ENCODE measurements around the gene CYP2A7. TPM values are rescaled to one million over a fixed set of nuclear protein-coding genes. Genes with fewer than 3 reads are reported as not detected.
"Not testable (repeated sequence)": the region's sequence is repeated elsewhere in the genome, so short reads cannot be mapped to it uniquely, and the experiment has no call there.

CYP2A7 gene
- total RNA-seq, 4 donors from 2014 or later = not detected

DNA sequence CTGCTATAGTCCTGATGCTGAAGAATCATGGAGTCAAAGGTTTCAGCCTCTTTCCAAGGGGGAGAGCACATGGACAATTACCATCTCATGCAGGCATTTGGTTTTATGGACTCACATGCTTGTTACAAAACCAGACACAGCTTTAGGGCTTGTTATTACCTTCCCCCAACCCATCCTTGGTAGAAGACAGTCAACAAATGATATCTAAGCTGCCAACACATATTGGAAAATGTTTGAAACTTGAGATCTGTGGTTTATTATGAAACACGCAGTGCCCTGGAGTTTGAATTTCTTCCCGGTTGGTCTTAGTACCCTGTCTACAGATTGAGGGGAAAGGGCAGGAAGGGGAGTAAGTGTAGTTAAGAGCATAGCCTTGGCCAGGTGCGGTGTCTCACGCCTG lies 19.2 kb downstream of the CYP2A7 start:
- H3K27ac ChIP-seq = no peak overlapping the region
- H3K27me3 ChIP-seq = no peaks in the 10 kb centered on the region
- DNase-seq = no peak
- no peaks in the 10 kb centered on the region for H3K36me3 ChIP-seq
- H3K4me1 ChIP-seq = no peaks in the 10 kb centered on the region
- no peak overlapping the region for H3K4me3 ChIP-seq
- no peak for TF ChIP-seq POLR2A (IDR thresholded peaks at IDR 0.05)
- TF ChIP-seq, protein P1, sequence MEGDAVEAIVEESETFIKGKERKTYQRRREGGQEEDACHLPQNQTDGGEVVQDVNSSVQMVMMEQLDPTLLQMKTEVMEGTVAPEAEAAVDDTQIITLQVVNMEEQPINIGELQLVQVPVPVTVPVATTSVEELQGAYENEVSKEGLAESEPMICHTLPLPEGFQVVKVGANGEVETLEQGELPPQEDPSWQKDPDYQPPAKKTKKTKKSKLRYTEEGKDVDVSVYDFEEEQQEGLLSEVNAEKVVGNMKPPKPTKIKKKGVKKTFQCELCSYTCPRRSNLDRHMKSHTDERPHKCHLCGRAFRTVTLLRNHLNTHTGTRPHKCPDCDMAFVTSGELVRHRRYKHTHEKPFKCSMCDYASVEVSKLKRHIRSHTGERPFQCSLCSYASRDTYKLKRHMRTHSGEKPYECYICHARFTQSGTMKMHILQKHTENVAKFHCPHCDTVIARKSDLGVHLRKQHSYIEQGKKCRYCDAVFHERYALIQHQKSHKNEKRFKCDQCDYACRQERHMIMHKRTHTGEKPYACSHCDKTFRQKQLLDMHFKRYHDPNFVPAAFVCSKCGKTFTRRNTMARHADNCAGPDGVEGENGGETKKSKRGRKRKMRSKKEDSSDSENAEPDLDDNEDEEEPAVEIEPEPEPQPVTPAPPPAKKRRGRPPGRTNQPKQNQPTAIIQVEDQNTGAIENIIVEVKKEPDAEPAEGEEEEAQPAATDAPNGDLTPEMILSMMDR (IDR thresholded peaks at IDR 0.05) = no peak
- no peaks in the 10 kb centered on the region for H3K9me3 ChIP-seq

DNA sequence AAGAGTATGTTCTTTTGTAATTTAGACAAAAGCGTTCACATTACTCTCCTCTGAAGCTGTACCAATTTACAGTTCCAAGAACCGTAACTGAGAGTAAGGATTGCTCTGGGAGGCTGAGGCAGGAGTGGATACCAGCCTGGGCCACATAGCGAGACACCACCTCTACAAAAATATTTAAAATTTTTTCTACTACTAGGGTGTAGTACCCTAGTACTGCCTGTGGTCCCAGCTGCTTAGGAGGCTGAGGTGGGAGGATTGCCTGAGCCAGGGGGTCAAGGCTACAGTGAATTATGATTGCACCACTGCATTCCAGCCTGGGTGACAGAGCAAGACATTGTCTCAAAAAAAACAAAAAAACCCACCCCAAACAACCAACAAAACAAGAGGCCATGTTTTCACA lies 19.7 kb downstream of the CYP2A7 start:
- no peak for TF ChIP-seq POLR2A (IDR thresholded peaks at IDR 0.05)
- TF ChIP-seq, protein P1 (IDR thresholded peaks at IDR 0.05) = no peak
- no peak overlapping the region for H3K27ac ChIP-seq

DNA sequence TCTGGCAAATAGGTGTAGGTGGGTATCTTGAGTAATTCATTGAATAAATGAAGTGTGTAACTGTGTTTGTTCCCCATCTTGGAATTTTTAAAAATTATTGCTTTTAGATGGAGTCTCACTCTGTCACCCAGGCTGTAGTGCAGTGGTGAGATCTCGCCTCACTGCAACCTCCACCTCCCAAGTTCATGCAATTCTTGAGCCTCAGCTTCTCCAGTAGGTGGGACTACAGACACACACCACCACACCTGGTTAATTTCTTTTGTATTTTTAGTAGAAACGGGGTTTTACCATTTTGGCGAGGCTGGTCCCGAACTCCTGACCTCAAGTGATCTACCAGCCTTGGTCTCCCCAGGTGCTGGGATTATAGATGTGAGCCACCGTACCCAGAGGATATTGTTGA lies 23.9 kb downstream of the CYP2A7 start:
- Histone ChIP-seq H3K4me1 (no peaks in the 10 kb centered on the region), H3K9me3 (no peaks in the 10 kb centered on the region), H3K36me3 (no peaks in the 10 kb centered on the region), H3K27ac (no peak overlapping the region), H3K4me3 (no peak overlapping the region), H3K27me3 (no peaks in the 10 kb centered on the region)
- TF ChIP-seq, protein P1 (IDR thresholded peaks at IDR 0.05) = no peak
- TF ChIP-seq POLR2A (IDR thresholded peaks at IDR 0.05) = no peak
- DNase-seq = no peak

More for the DNA sequence above, 19.7 kb downstream of the CYP2A7 start:
- H3K9me3 ChIP-seq = no peaks in the 10 kb centered on the region
- no peaks in the 10 kb centered on the region for H3K27me3 ChIP-seq
- no peak for DNase-seq
- H3K36me3 ChIP-seq = no peaks in the 10 kb centered on the region
- H3K4me1 ChIP-seq = no peaks in the 10 kb centered on the region
- no peak overlapping the region for H3K4me3 ChIP-seq

DNA sequence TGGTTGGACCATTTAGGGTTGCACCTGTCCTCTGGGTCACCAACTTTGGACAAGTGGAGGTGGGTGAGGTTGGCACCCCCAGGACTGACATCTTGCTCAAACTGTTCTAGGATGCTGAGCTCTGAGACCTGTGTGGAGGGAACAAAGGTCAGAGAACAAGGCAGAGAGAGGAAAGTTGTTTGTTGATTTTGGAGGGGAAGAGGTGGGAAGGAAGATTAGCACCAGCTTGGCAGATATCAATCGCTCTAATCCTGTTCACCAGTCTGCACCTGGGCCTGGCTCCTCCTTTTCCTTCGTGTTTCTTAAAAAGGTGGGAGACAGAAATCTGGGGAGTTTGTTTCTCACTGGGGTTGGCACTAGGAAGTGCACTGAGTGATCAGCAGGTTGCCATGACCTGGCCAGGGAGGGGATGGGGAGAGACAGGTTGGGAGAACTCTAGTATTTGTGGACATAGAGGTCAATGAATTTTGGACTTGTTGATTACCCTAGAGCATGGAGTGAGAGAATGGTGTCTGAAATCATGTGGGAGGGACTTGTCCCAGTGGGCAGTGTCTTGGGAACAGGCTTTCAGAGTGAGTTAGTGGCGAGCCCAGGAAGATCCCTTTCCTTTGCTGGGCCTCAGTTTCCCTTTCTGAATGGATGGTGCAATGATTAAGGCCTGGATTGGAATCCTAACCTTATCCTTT lies 29.4 kb downstream of the CYP2A7 start:
- not testable (repeated sequence) for H3K36me3 ChIP-seq, H3K27me3 ChIP-seq, H3K9me3 ChIP-seq, DNase-seq, H3K4me1 ChIP-seq, H3K4me3 ChIP-seq, H3K27ac ChIP-seq

DNA sequence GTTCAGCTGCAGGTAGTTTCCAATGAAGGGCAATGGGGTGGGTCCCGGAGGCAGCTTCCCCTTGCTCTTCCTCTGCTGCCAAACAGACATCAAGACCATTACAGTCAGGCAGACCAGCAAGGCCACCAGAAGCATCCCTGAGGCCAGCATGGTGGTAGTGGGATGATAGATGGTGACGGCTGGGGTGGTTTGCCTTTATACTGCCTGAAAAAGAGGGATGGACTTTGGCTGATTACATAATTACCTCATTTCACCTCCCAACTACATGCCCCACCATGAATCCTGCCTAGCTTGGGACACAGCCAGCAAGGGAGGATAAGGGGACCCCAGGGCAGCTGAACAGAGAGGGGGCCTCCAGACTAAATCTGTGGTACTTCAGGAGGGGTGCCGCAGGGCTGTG lies 31.8 kb downstream of the CYP2A7 start, which contains the start of gene CYP2A6:
Gene CYP2A6 (minus strand): TSS at position 171 of the 400 bp plus-strand sequence. CDS start 21 bp downstream, at position 150.
- not testable (repeated sequence) for H3K27me3 ChIP-seq, DNase-seq, H3K4me1 ChIP-seq, H3K4me3 ChIP-seq, H3K27ac ChIP-seq, H3K9me3 ChIP-seq, H3K36me3 ChIP-seq

DNA sequence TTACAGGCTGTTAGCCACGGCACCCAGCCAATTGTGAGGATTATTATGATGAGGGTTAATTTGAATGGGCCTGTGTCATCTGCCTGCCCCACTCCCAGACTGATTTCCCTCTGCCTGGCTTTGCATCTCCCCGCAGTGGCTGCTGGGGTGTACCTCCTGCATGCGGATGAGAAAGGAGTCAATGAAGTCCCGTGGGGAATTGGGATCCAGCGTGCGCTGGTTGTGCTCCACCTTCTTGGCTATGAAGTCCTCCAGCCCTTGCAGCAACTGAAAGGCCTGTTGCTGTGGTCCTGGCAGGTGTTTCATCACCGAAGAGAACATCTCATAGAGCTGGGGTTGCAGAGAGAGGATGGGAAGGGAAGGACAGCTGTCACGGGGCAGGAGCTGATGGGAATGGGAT lies 35.3 kb downstream of the CYP2A7 start:
- H3K27ac ChIP-seq, DNase-seq, H3K9me3 ChIP-seq, H3K4me3 ChIP-seq, H3K27me3 ChIP-seq, H3K36me3 ChIP-seq: not testable (repeated sequence)
- H3K4me1 ChIP-seq = peaks cover 0 to 10% (median 0%) of the 10 kb centered on the region in 4 donors

DNA sequence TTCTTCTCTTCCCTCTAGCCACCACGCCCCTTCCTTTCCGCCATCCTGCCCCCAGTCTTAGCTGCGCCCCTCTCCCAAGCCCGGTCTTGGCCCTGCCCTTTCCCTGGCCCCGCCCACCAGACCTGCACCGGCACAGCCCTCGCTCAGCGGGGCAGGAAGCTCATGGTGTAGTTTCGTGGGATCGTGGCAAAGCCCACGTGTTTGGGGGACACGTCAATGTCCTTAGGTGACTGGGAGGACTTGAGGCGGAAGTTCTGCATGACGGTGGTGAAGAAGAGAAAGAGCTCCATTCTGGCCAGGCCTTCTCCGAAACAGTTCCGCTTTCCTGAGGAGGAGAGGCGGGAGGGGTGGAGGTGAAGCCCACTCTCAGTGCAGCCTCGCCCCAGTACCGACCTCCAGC lies 38.4 kb downstream of the CYP2A7 start:
- Histone ChIP-seq H3K4me3 (peak overlapping the region in 3 of 4 donors; percentile 15 to 37 (median 31)), H3K4me1 (peaks cover 0 to 10% (median 0%) of the 10 kb centered on the region in 4 donors), H3K27ac (peak overlapping the region in 1 of 4 donors; percentile 52)
- H3K27me3 ChIP-seq, H3K36me3 ChIP-seq, H3K9me3 ChIP-seq: not testable (repeated sequence)
- DNase-seq = peak in 2 of 3 donors; percentile 73 to 74

DNA sequence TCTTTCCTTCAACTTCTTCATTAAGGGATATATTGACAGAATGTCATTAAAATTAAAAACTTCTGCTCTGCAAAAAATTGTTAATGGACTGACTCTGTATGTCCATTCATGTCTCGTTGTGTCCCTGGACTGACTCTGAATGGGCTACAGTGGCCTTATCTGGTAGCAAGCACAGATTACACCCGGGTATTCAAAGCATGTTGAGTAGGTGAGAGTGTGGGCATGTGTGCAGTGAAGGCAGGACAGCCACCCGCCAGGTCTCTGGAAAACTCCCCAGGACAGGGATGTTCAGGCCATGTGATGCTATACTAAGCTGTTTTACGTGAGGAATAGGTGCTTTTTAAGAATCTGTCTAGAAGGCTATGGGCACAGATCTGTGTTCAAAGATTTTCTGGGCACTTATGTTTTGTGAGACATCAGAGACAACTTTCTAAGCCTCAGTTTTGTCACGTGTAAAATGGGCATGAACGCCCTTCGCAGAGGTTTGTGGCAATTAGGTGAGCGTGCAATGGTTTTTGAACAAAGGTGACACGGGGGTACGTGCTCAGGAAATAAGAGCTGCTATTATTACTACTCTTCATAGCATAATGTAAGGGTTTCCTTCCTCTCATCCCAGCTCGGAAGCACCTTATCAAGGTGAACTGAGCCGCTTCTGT lies 38.9 kb downstream of the CYP2A7 start:
- H3K27ac ChIP-seq = peak overlapping the region in 1 of 4 donors; percentile 52
- H3K27me3 ChIP-seq, H3K36me3 ChIP-seq, DNase-seq, H3K9me3 ChIP-seq: not testable (repeated sequence)
- peaks cover 0 to 10% (median 0%) of the 10 kb centered on the region in 4 donors for H3K4me1 ChIP-seq
- peak overlapping the region in 3 of 4 donors; percentile 15 to 37 (median 31) for H3K4me3 ChIP-seq

DNA sequence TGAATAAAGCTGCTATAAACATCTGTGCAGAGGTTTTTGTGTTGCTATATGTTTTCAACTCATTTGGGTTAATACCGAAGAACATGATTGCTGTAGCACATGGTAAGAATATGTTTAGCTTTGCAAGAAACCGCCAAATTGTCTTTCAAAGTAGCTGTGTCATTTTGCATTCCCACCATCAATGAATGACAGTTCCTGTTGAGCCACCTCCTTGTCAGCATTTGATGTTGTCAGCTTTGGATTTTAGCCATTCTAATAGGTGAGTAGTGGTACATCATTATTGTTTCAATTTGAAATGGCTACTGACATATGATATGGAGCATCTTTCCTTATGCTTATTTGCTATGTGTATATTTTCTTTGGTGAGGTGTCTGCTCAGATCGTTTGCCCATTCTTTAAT lies 40.0 kb downstream of the CYP2A7 start:
- H3K4me1 ChIP-seq = peaks cover 0 to 10% (median 0%) of the 10 kb centered on the region in 4 donors
- not testable (repeated sequence) for H3K9me3 ChIP-seq, H3K27me3 ChIP-seq, DNase-seq, H3K4me3 ChIP-seq, H3K27ac ChIP-seq, H3K36me3 ChIP-seq

DNA sequence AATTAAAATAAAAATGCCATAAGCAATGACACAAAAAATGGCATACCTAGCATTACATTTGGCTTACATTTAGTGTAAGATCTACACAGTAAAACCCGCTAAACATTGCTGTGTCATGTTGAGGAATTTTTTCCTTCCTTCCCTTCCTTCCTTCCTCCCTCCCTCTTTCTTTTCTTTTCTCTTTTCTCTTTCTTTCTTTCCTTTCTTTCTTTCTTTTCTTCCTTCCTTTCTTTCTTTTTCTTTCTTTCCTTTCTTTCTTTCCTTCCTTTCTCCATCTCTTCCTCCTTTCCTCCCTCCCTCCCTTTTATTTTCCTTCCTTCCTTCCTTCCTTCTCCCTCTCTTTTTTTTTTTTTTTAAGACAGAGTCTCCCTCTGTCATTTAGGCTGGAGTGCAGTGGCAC lies 43.6 kb downstream of the CYP2A7 start:
- not testable (repeated sequence) for H3K36me3 ChIP-seq, DNase-seq, H3K27me3 ChIP-seq, H3K4me3 ChIP-seq, H3K9me3 ChIP-seq, H3K27ac ChIP-seq, H3K4me1 ChIP-seq
